HAP-1 (cell line): ENCODE measurements around the gene FOXL2NB.
"Not testable (repeated sequence)": the region's sequence is repeated elsewhere in the genome, so short reads cannot be mapped to it uniquely, and the experiment has no call there.

Experiments used
- DNase-seq, 2 experiments: peaks; one replicate each; pipeline ENCODE4 v3.0.0-alpha.2; 2016 to 2020; ENCODE audit warnings: low spot score in 2 of 2
- H3K27me3 ChIP-seq: fragments of 250-450 bp; sonication (Bioruptor Pico); 2 replicates; pipeline ENCODE4 v1.5.1; 2020; ENCODE audit warnings: low read depth, mild to moderate bottlenecking, moderate library complexity
- H3K36me3 ChIP-seq: fragments of 250-450 bp; sonication (Bioruptor Pico); replicated peaks from 2 replicates; pipeline ENCODE4 v1.5.1; 2020; ENCODE audit warnings: mild to moderate bottlenecking
- H3K4me1 ChIP-seq: fragments of 250-450 bp; sonication (Bioruptor Pico); 2 replicates; pipeline ENCODE4 v1.5.1; 2020; ENCODE audit warnings: mild to moderate bottlenecking
- H3K4me3 ChIP-seq: fragments of 250-450 bp; sonication (Bioruptor Pico); 2 replicates; pipeline ENCODE4 v1.5.1; 2020; ENCODE audit warnings: mild to moderate bottlenecking, moderate library complexity
- H3K9me3 ChIP-seq: fragments of 250-450 bp; sonication (Bioruptor Pico); 2 replicates; pipeline ENCODE4 v1.5.1; 2020; ENCODE audit warnings: mild to moderate bottlenecking, moderate library complexity
- in situ Hi-C: fragments of 300-500 bp; cut with MboI; formaldehyde crosslinking; loops from 3 replicates; pipeline ENCODE4 v1.14.3; 2020; ENCODE audit warnings: low sequenced_read_pairs, inconsistent platforms, mixed read lengths

Gene FOXL2NB

DNA sequence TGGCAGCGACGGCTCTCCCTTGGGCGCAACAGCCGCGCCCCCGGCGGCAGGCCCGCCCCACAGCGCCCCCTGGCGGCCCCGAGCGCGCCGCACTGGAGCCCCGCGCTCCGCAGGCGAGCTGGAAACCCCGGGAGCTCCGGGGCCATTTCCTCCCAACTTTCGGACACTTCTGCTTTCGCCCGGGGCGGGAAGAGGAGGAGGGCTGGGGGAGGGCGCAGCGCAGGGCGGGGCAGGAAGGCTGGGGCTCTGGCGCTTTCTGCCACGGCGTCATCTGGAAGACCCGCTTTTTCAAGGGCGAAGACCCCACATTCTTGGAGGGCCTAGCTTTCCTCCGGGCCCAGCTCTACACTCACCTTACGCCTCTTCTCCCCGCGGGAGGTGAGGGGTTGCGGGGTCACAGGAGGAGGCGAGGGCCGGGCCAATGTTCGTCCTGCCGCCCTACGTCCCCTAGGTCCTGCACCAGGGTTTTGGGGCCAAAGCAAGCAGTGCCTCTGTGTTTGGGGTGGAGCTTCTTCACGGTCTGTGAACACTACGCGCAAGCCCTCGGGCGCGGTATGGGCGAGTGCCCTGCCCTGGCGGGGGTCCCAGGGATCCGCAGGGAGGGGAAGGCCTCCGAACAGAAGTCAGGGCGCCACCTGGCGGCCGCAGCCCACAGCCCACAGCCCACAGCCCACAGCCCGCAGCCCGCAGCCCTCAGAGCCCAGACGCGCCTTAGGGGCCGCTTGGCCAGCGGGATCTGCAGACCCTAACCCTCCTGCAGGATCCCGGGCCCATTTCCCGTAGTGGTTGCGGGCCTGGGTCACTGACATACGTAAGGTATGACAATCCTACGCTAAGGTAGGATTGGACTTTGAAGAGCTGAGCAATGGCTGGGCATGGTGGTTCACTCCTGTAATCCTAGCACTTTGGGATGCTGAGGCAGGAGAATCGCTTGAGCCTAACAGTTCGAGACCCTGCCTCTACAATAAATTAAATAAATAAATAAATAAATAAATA, 31.2 kb upstream of the FOXL2NB start:
- DNase-seq: peak; percentile 81 to 97
- 0 out of 2 replicates have a peak, but pooled peaks cover 2% of the 10 kb centered on the region for H3K4me1 ChIP-seq
- in situ Hi-C loops: loop anchor here (5.0 kb wide), 2 partner anchors 218 to 318 kb away; no protein-coding TSS in a partner anchor
- H3K27me3 ChIP-seq: no peaks in the 10 kb centered on the region
- H3K4me3 ChIP-seq: peak overlapping the region; percentile 62
- H3K9me3 ChIP-seq: no peaks in the 10 kb centered on the region
- no peaks in the 10 kb centered on the region for H3K36me3 ChIP-seq

- Histone ChIP-seq H3K4me3 (no peak overlapping the region), H3K36me3 (no peaks in the 10 kb centered on the region), H3K27me3 (no peaks in the 10 kb centered on the region), H3K4me1 (0 out of 2 replicates have a peak, but pooled peaks cover 2% of the 10 kb centered on the region), H3K9me3 (no peaks in the 10 kb centered on the region)
- peak in 1 of 2 experiments; percentile 32 for DNase-seq
- in situ Hi-C loops: loop anchor here (5.0 kb wide), 2 partner anchors 220 to 320 kb away; no protein-coding TSS in a partner anchor
These were observed 30.2 kb upstream of the FOXL2NB start for GRCh38 chr3:138916824-138917223.

- in situ Hi-C loops: loop anchor here (5.0 kb wide), 2 partner anchors 222 to 322 kb away; no protein-coding TSS in a partner anchor
- no peak for DNase-seq
- Histone ChIP-seq H3K4me3 (no peak overlapping the region), H3K36me3 (no peaks in the 10 kb centered on the region), H3K9me3 (no peaks in the 10 kb centered on the region), H3K27me3 (no peaks in the 10 kb centered on the region), H3K4me1 (0 out of 2 replicates have a peak, but pooled peaks cover 2% of the 10 kb centered on the region)
These were observed 27.7 kb upstream of the FOXL2NB start for GRCh38 chr3:138919325-138919724.

DNA sequence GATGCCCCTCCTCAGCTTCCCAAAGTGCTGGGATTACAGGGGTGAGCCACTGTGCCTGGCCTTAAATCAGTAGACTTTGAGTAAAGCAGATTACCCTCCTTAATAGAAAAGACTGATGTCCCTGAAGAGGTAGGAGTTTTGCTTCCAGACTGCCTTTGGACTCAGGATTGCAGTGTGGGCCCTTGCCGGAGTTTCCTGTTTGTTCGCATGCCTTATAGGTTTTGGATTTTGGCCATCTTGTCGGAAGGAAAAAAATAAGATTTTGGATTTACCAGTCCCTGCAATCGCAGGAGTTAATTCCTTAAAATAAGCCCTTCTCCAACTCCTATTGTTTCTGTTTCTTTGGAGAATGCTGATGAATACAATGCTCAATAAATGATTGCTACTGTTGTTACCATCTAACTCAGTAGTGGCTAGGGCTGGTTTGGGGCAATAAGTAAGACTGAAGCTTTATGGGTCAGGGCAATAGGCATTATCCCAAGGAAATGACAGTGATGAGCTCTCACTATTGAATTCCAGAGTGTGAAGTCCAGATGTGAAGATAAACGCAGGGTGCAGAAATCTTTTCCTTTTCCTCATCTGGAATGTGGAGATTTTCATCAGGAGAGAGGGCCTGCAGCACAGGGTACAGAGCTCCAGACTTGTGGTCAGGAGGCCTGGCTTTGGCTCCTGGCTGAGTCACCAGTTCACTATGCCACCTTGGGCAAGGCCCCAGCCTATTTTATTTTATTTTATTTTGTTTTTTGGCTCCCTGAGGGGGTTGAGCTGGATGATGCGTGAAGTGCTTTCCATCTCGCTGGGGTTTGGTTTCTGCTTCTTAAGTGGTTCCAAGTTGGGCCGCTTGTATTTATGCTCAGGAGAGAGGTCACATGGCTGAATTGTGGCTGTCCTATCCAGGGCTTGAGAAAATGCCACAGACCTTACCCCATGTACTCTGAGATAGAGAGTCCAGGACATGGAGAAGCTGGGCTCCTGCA, 25.4 kb upstream of the FOXL2NB start:
- in situ Hi-C loops: loop anchor here (10.0 kb wide), 1 partner anchor 447 kb away; no protein-coding TSS in a partner anchor

DNA sequence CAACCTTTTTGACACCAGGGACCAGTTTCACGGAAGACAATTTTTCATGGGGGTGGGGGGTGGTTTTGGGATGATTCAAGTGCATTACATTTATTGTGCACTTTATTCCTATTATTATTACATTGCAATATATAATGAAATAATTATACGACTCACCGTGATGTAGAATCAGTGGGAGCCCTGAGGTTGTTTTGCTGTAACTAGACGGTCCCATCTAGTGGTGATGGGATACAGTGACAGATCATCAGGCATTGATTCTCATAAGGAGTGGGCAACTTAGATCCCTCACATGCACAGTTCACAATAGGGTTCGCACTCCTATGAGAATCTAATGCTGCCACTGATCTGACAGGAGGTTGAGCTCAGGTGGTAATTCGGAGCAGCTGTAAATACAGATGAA, 24.6 kb upstream of the FOXL2NB start:
- H3K4me3 ChIP-seq, H3K9me3 ChIP-seq, H3K4me1 ChIP-seq, H3K36me3 ChIP-seq, H3K27me3 ChIP-seq, DNase-seq: not testable (repeated sequence)
- in situ Hi-C loops: loop anchor here (10.0 kb wide), 1 partner anchor 448 kb away; no protein-coding TSS in a partner anchor

More for the DNA sequence above, 25.4 kb upstream of the FOXL2NB start:
- no peaks in the 10 kb centered on the region for H3K9me3 ChIP-seq
- H3K4me3 ChIP-seq: no peak overlapping the region
- DNase-seq: no peak
- no peaks in the 10 kb centered on the region for H3K27me3 ChIP-seq
- no peaks in the 10 kb centered on the region for H3K4me1 ChIP-seq
- no peaks in the 10 kb centered on the region for H3K36me3 ChIP-seq

- Histone ChIP-seq H3K4me3 (no peak overlapping the region), H3K27me3 (no peaks in the 10 kb centered on the region), H3K4me1 (no peaks in the 10 kb centered on the region), H3K9me3 (no peaks in the 10 kb centered on the region), H3K36me3 (no peaks in the 10 kb centered on the region)
- in situ Hi-C loops: loop anchor here (10.0 kb wide), 1 partner anchor 449 kb away; no protein-coding TSS in a partner anchor
- peak; percentile 72 to 92 for DNase-seq
These were observed 23.5 kb upstream of the FOXL2NB start for GRCh38 chr3:138923531-138923994.

DNA sequence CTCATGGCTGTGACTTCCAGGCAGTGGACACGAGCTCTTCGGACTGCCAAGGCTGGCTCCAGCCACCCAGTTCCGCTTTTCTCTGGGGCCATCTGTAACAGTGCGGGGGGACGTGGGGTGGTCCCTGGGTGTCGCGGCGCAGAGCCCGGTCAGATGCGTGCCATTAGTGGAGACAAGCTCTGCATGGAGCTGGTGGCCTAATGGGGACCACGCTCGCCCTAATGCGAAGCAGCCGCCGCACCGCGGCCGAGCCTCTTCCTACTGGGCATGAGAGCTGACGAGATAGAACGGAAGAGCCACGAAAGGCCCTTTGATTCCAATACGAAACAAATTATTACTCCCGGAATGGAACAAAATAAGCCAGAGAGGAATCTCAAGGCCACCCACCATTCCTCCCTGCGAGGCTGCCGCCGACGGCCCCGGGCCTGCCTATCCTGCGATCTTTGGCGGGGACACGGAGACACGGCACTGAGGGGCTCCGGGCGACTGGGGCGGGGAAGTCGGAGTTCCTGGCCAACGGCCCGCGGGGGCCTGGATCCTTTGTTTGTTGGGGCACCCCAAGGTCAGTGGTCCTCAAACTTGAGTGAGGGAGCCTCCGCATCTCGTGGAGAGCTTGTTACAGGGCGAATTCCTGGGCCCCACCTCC, 18.2 kb upstream of the FOXL2NB start:
- Histone ChIP-seq H3K36me3 (no peaks in the 10 kb centered on the region), H3K4me3 (no peak overlapping the region), H3K4me1 (no peaks in the 10 kb centered on the region), H3K27me3 (no peaks in the 10 kb centered on the region), H3K9me3 (no peaks in the 10 kb centered on the region)
- in situ Hi-C loops: loop anchor here (10.0 kb wide), 1 partner anchor 454 kb away; no protein-coding TSS in a partner anchor
- no peak for DNase-seq

DNA sequence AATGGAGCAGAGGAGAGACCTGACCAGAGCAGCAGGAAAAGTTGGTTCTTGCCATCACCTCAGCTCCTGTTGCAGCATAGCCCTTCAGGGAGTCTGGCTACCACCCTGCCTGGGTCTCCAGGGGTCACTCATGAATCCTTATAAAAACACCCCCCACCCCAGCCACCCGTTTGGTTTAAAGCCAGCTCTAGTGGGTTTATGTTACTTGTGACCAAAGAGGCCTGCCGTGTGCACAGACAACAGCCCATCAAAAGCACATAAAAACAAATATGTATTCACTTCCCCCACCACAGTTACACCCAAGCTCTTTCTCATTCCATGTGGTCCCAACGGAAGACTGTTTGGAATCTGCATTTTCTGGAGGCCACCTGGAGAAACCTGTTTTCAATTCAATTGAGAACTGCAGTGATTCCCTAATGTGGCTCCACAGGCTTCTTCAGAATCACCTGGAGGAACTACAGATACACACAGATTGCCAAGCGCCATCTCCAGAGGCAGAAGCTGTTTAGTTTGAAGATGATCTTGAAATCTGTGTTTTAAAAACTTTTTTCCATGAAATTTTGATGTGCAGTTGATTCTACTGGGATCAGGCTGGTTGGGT, 13.8 kb upstream of the FOXL2NB start:
- peaks cover 6% of the 10 kb centered on the region for H3K4me1 ChIP-seq
- H3K9me3 ChIP-seq: no peaks in the 10 kb centered on the region
- H3K36me3 ChIP-seq: no peaks in the 10 kb centered on the region
- H3K4me3 ChIP-seq: no peak overlapping the region
- in situ Hi-C loops: loop anchor here (10.0 kb wide), 1 partner anchor 518 kb away; no protein-coding TSS in a partner anchor
- H3K27me3 ChIP-seq: no peaks in the 10 kb centered on the region
- no peak for DNase-seq

- Histone ChIP-seq H3K36me3 (no peaks in the 10 kb centered on the region), H3K9me3 (no peaks in the 10 kb centered on the region), H3K4me3 (no peak overlapping the region), H3K4me1 (peaks cover 6% of the 10 kb centered on the region), H3K27me3 (no peaks in the 10 kb centered on the region)
- no peak for DNase-seq
- in situ Hi-C loops: loop anchor here (10.0 kb wide), 1 partner anchor 519 kb away; no protein-coding TSS in a partner anchor
These were observed 12.9 kb upstream of the FOXL2NB start for GRCh38 chr3:138933981-138934691.

DNA sequence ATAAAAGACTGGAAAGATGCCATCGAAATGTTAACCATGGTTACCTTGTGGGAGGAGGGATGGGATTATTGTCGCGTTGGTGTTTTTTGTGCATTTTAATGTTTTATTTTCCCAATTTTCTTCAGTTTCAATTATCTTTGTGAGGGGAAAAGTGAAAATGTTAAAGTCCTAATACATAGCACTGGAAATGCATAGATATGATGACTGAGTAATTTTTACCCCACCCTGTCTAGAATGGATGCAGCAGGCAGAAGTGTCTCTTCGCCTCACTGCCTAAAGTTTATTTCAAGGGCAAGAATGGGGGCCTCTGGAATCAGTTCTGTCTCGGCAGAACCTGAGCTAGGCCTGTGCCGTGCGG, 11.5 kb upstream of the FOXL2NB start:
- DNase-seq: no peak
- Histone ChIP-seq H3K9me3 (no peaks in the 10 kb centered on the region), H3K4me1 (peaks cover 6% of the 10 kb centered on the region), H3K36me3 (no peaks in the 10 kb centered on the region), H3K27me3 (no peaks in the 10 kb centered on the region), H3K4me3 (peak overlapping the region; percentile 39)
- in situ Hi-C loops: loop anchor here (10.0 kb wide), 1 partner anchor 521 kb away; no protein-coding TSS in a partner anchor

DNA sequence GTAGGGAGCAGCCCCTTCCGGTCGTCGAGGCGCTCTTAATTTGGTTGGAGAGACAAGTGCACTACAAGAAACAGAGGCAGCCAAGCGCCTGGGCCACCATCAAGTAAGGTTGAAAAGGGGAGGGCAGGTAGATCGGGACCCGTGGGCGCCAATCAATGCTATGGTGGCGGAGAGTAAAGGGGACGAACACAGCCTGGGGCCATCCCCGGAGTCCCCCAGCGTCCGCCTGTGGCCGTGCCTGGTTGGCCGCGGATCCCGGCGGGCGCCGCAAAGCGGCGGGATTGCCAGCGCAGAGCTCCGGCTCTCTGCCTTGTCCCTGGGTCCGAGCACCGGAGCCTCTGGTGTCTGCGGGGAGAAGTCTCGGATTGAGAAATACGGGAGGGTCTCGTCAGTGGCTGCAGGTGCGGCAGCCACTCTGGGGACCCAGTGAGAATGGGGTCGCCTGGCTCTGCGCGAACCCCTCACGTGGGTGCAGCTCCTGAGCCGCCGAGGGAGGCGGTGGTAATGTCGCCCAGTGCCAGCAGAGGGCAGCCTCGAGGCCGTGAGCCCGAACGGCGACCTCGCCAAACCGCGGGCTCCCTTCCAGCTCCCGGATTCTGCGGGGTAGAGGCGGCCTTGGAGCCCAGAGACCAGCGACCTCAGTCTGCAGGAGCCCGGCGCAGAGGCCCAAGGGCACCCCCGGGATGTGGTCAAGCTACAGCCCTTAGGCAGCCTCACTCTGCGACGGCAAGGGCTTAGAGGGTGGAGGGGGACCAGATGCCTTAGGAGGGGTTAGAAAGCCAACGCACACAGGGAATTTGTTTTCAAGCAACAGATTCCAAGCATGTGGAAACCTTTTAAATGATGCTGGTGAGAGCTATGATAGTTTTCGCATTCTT, 10.9 kb upstream of the FOXL2NB start:
- no peaks in the 10 kb centered on the region for H3K27me3 ChIP-seq
- H3K9me3 ChIP-seq: no peaks in the 10 kb centered on the region
- in situ Hi-C loops: loop anchor here (10.0 kb wide), 1 partner anchor 521 kb away; no protein-coding TSS in a partner anchor
- no peaks in the 10 kb centered on the region for H3K36me3 ChIP-seq
- peak overlapping the region; percentile 39 for H3K4me3 ChIP-seq
- peak; percentile 45 to 90 for DNase-seq
- H3K4me1 ChIP-seq: peaks cover 6% of the 10 kb centered on the region
